HG03571 (cell line): Measurements from ENCODE around the gene HERC3.

Source experiments
- ATAC-seq: cut with Tn5 transposase; IDR thresholded peaks from one replicate; pipeline ENCODE4 v1.9.1; 2021; ENCODE audit not compliant: unreplicated experiment

Gene HERC3

DNA sequence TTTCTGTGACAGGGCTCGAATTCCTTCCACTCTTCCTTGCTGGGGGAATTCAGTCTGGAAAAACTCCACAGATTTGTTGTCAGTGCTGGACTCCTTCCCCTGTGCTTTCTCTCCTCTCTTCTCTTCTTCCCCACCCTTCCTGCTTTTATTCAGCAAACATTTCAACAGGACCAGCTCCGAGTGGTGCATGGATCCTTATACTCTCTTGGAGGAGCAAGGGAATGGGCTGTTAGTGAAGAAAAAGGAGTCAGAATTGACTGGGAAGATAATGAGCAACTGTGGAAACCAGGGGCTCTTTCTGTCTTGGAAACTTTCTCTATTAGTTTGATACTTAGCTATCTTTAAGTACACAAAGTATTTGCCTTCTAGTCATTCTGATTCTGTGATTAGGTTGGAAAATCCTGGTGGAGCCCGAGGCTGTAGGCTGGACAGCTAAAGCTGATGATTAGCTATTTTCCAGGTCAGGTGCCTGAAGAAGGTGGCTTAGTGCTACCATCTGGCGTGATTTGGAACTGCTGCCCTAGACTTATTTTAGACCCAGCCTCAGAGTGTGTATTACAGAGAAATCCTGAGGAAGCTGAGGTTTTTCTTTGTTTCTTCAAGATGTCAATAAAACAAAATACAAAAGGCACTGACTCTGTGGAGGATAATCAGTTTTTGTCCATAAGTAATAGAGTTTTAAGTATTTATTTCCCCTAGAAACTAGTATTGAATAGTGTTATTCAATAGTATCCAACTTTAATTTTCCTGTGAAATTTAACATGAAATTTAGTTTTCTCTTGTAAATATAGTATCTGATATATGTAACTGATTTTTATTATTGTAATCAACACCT, 67.0 kb downstream of the HERC3 start:
- peak; percentile 91 for ATAC-seq

DNA sequence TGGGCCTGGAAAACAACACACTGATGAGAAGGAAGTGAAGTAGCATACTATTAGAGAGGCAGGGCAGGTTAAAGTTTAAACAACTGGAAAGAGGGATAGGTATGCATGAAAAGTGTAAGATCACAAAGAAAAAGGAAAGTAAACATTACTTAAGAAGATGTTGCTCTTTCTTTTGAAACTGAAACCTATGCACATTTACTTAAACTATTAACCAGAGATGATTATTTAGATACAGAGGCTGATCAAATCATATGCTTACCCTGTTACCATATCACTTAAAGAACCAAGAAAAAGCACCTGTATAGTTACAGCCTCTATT, 67.6 kb downstream of the HERC3 start:
- no peak for ATAC-seq

DNA sequence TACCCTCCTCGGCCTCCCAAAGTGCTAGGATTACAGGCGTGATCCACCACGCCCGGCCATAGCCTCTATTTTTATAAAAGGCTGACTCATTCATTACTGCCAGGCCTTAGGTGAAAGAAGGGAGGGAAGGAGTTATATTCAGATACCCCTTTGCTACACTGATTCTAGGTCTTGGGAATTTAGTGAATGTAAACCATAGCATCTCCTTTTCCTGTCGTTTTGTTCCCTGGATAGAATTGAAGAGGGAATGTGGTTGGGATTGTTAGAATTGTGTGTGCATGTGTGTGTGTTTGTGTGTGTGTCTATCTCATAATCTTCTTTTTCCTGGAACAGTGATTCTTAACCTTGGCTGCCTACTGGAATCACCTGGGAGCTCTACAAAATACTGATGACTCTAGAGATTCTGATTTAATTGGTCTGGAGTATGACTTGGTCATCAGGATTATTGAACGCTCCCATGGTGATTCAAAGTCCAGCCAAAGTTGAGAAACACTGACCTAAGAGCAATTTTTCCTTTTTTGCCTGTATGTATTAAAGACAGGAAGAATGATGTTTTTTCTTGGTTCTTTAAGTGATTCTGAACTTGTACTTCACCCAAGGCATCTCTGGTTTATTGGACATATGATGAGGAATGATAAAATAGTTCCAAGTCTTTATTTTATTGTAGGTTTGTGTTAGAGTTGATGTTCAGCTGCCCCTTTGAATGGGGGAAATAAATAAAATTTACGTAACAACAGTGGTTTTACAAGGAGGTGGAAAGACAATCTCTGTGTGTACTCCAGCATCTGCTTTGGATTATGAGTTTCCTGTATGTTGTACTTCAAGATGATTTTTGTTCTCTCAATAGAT, 68.4 kb downstream of the HERC3 start:
- no peak for ATAC-seq

DNA sequence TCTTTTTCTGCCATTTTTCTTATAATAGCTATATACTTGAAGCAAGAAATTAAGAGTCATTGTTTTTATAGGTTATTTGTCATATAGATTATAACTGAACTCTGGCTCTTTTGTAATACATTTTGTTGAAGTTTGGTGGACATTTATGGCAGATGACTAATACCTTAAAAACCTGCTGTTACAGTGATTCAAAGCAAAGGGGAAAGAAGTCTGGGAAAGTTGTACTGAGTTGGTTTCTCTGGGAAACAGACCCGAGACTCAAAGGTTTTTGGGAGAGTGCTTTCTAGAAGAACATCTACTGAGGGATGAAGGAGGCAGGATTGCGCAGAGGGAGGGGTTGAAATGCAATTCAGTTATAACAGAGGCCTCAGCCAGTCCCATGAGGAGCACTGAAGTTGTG, 69.5 kb downstream of the HERC3 start:
- no peak for ATAC-seq

DNA sequence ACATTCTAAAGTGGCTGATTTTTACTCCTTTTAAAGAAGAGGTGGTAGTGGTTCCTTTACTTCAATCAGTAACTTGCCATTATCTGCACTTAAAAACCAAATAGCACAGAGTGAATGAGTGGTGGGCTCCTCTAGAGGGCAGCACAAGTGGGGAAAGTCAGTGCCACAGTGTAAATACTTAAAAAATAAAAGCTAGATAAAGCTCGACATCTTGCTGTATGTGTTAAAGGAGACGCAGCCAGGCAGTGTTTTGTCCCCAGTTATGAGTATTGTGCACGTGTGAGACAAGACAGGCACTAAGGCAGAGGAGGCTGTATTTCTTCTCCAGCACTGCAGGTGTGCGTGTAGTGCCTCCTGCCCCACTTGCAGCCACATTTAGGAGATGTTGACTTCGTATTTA, 80.7 kb downstream of the HERC3 start:
- no peak for ATAC-seq

DNA sequence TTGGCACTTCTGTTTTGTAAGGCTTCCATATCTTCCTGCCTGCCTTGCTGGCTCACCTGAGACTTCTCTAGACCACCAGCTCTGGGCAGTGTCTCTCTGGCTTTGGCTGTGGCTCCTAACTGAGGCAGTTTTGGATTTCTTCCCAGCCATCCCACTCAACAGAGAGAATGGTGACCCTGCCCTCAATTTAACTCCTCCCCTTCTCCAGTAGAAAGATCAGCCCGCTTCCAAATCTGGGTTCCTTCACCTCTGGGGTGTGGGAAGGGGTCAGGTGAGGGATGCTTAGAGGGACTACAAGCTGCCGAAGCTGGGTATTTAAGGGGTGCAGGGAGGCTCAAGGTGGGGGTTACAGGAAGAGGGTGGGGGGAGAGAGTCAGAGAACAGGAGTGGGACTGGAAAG, 81.6 kb downstream of the HERC3 start:
- no peak for ATAC-seq

DNA sequence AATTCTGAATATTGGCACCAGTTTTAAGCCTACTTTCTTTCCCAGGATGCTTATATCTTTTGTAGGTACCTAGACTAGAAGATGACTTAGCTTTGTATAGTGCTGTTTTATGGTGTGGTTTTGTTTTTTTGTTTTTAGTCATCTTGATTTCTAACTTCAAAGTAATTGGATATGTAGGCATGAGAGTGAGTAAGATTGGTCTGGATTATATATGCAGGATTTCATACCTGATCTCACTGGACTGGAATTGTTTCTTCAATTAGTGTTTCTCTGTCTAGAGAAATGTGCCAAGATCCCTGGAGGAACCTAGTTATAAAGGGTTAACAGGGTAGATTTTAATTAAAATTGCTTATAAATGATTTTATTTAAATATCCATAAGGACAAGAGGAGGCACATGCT, 82.3 kb downstream of the HERC3 start:
- no peak for ATAC-seq

DNA sequence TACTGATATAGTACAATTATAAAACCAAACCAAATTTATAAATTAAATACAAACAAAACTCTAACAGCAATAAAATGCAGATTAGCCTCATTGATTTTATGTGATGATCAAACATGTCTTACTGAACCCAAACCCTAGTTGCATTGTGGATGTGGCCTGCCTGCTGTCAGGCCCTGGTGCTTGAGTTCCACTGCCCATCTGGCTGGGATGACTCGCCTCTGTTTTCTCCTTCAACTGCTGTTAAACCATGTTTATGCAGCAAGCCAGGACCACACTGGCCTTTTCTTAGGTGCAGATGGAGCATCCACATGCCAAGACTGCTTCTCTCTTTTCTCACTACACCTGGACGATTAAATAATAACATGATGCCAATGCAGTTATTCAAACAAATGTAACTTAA, 82.7 kb downstream of the HERC3 start:
- no peak for ATAC-seq

DNA sequence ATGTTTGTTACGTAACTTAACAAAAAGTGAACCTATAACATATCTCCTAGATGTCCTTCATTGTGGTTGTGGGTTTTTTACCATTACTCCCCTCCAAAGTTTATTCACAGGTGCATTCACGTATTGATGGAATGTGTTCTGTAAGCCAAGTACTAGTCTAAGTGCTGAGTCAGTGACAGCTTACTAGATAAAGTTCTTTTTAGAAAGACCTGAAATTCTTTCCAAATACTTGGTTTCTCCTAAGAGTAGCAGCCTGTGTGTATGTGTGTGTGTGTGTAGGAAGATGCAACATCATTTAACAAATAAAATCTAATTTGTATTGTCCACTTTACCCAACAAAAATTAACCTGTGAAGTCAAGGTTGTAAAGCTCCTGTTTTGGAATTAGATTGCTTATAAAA, 83.3 kb downstream of the HERC3 start:
- no peak for ATAC-seq

DNA sequence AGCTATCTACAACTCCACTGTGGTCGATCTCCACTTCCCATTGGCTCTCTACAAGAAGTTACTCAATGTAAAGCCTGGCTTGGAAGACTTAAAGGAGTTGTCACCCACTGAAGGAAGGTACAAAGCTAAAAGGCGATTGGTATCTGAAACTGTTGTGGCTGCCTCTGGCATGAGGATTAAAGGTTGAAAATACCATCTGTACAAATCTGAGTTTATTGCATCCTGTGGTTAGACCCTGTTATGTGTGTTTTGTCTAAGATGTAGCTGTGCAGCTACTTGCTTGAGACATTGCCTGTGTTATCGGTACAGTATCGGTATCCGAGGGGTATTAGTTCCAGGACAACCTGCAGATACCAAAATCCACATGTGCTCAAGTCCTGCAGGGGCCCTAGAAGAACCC, 88.9 kb downstream of the HERC3 start:
- no peak for ATAC-seq

DNA sequence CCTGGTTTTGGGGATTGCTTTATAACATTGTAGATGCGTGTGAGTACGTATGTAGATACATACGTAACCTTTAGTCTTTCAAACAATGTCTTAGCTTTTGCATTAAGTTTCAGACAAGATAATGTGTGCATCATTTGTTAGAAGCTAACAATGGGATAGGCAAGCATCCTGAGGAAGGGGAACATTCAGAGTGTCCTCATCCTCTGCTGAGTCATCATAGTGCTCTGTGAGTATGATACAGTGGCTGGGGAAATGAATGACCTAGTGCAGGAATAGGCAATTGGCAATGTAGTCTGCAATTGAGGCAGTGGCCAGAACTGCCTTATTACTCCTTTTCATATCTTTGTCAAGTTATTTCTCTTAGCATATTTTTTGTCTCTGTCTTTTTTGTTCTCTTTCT, 98.1 kb downstream of the HERC3 start:
- ATAC-seq: no peak

DNA sequence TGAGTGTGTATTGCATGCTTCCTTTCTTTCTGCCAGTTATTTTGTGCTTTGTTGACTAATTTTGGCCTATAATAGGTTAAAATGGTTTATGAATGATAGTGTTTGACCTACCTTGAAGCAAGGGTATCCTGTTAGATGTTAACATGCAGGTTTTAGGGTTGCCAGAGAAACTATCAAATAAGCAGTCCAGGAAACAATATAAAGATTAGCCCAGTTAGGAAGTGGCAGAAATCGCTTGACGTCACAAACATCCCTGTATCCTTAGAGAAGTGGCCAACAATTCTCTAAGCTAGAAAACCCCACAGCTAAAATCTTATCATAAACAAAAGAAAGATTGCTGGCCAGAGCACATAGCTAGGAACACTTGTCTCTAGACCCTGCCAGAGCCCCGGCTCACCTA, 101.5 kb downstream of the HERC3 start:
- no peak for ATAC-seq

DNA sequence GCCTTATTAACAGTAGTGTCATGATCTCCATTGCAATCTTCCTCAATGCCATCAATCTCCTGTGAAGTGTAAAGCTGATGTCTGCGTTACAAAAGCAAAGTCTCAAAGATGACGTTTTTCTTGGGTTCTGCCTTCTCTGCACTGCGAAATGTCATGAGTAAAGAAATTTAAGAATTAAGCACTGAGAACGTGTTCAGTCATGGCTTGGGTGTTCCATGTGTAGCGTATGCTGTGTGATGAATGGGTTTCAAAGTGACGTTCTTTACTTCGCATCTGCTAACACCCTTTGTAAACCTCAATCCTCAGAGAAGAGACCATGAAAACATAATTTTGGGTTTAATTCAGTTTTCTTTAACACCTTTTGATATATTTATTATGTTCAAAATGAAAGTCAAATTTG, 104.3 kb downstream of the HERC3 start:
- no peak for ATAC-seq

DNA sequence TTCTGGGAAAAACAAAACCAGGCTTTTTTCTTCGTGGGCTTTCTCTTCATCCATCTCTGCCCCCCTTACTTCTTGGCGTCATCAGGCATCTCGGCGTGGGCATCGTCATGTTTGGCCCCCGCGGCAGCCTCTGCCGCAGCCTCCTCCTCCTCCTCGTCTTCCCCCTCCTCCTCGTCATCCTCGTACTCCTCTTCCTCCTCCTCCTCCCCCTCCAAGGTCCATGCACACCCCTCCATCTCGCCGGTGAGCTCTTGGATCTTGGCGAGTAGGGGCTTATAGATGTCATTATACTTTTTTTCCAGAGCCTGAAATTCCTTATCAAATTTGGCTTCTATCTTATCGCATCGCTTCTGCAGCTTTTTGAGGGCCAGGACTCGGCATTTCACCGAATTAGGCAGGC, 104.9 kb downstream of the HERC3 start:
- ATAC-seq: no peak

DNA sequence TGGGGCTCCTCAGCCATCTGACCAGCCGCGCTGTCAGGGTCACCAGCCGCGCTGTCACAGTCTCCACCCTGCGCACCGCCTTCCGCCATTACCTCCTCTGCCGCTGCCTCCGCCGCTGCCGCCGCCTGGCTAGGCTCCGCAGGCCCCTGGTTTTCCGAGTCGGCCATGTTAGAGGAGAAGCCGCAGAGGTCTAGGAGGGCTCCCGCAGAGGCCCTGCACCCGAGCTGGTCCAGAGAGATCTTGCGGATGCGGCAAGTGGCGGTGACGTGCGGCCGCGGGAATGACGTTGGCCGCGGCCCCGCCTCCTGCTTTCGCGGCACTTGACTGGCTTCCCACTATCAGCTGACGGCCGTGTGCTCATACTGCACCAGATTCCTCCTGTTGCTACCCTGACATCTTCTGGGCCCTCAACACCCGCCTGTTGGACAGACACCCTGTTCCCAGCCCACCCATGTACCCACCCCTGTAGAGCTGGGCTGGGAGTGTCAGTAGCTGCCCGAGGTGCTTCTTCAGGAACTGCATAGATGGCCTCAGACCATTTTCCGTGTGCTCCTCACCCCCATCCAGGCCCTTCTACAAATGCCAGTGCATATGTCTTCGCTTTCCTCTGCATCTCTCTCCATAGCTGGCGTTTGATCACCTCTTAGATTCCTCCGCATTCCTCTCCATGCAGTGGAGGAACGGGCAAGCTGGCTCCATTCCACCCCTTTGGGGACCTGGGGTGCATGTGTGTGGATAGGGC, 105.5 kb downstream of the HERC3 start, which contains the start of gene NAP1L5:
Gene NAP1L5 (minus strand): TSS at position 242 of the 742 bp plus-strand sequence. CDS start 75 bp downstream, at position 167.
- ATAC-seq: peak; percentile 96

DNA sequence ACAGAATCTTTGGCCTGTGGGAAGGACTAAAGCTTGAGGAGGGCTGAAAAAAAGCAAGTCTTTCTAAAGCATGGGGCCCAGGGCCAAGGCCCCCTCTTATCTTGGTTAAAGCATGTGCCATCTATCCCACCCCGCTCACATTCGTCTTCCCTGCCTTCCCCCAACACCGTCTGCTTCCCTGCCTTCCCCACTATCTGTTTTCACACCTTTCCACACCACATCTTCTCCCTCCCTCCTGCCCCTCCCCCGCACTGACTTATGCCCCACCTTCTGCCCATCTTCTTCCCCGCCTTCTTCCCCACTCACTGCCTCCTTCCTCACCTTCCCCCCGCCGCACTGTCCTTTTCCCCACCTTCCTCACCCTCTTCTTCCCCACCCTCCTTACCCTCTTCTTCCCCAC, 106.2 kb downstream of the HERC3 start:
- no peak for ATAC-seq

DNA sequence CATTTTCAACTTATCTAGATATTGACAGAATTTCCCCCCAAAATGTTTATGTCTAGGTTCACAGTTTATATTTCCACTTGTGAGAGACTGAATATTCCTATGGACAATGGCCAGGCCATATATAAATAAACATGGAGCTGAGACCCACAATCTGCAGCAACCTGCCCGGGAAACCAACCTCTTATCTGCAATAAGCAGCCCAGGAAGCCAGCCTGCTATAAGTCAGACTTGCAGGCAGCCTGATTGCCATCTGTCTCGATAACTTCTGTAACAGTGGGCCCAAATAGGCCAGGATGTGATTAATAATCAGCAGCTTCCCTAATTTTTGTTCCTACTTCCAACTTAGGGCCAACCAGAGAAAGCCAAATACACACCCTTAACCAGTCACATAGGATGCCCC, 110.5 kb downstream of the HERC3 start:
- no peak for ATAC-seq

DNA sequence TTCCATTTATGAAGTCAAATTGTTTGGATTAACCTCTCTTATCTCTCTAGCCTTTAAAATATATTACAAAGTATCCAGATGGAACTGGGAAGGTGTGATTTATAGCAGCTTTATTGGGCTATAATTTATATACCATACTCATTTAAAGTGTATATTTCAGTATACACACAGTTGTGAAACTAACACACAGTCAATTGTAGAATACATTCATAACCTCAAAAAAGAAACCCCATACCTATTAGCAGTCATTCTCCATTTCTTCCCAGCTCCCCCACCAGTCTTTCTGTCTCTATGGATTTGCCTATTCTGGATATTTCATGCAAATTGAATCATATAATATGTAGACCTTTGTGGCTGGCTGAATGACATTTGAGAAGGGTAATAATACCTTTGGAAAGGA, 112.9 kb downstream of the HERC3 start:
- ATAC-seq: no peak

DNA sequence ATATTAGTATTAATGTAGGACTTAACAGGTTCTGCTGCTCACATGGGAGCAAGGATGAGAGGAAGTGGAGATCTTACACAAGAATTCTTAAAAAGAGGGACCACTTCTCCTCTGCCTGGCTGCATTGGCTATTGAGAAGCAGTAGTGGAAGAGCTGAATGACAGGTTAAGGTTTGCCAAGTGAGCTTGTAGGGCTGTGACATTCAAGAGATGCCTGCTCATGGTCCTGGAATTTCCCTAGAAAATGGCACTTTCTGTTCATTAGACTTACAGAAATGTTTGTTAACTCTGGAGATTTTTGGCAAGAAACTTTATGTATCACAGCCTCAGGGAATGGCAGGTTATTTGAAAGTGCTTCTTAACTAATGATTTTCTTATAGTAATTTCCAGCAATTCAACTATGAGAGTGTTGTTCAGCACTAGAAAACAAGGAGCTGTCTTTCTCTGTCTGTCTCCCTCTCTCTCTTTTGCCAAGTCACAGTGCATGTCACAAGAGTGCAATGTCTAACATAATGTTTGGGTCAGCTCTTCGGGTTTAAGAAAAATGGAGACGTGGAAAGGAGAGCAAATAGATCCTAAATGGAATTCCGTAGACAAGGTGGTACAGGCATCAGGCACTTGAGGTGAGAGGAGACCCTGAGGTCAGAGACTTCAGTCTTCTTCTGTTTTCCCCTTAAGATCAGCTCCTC, 113.7 kb downstream of the HERC3 start:
- no peak for ATAC-seq

DNA sequence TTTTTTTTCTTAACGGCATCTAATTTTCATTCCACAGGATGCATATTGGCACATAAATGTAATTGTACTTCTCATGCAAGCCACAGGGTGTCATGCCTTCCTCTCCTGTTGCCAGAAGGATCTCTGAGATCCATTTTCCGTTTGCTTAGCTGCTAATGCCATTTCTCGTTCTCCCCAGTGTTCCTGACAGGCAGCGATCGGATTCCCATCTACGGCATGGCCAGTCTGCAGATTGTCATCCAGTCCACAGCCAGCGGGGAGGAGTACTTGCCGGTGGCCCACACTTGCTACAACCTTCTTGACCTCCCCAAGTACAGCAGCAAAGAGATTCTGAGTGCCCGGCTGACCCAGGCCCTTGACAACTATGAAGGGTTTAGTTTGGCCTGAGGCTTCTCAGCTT, 114.3 kb downstream of the HERC3 start:
- ATAC-seq: no peak

DNA sequence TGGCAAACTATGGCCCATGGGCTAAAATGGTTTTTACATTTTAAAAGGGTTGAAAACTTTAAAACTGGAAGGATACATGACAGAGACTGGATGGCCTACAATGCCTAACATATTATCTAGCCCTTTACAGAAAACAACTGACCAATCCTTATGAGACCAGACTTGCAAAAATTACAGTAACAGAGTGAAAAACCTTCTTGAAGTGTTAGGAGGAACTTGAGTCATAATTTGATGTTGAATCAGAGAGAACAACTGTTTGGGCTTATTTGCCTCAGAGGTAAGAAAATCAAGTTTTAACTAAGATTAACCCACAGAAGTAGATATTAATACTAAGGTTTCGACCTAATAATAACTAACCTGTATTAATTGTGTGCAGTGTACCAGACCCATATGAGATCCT, 117.7 kb downstream of the HERC3 start:
- no peak for ATAC-seq
